Measurements from ENCODE around the gene CKS2.

The CKS2 gene

DNA sequence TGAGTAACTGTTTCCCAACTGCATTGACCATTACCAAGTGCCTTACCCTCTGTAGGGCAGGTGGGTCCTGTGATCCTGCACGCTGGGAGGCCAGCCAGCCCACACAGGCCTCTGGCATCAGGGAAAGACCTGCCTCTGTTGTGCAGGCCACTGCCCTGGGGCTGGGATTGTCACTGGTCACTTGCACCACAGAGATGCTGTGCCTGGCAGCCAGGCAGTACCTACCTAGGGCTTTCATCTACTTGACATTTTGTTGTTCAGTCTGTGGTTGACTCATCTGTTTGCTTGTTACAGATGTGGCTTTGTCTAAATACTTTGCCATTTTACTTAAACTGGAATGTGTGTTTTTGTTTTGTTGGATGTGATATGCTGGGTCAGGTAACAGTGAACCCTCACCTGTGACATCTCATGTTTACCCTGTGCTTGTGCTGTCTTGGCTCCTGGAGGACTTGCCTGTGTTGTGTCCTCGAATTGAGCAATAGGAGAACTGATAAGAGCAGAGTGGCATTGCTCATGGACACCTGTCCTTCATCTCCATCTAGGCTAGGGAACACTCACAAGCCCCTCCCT is 40.1 kb downstream of the CKS2 start:
- DNase-seq (ENCODE audit: low read depth): no peak

- no peak for DNase-seq (ENCODE audit: low read depth)
Observed at GRCh38 chr9:89351584-89352300, 40.7 kb downstream of the CKS2 start.

- no peak for DNase-seq (ENCODE audit: low read depth)
Observed at GRCh38 chr9:89352451-89352850, 41.5 kb downstream of the CKS2 start.

DNA sequence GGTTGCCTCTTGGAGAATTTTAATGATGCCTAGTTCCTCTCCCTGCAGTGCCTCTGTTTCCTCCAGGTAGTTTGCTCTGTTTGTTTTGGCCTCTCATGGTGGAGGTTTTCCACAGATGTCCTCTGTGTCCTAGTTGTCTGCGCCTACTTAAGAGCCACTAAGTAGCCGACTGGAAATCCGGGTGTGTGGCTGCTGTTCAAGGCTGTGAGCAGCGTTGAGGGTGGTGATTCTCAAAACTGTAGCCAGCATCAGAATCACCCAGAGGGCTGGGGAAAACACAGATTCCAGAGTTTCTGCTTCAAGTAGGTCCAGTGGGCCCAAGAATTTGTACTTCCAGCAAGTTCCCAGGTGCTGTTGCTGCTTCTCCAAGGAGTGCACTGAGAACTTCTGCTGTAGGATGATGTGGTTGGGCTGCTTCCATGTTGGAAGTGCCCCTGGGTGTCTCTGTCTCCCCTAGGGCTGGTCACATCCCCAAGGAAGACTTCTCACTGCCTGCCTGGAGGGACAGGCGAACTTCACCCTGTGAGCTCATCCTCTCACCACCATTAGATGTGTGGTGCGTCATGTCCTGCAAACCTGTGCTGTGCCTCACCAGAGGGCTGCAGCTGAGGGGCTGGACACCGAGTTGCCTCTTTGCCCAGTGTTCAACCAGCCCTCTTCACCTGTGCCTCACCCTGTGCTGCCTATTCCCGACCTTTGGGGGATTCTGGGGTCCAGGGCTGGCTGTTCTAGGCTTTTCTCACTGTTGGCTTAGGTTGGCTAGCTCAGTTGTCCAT is 42.1 kb downstream of the CKS2 start:
- no peak for DNase-seq (ENCODE audit: low read depth)

- no peak for DNase-seq (ENCODE audit: low read depth)
Observed at GRCh38 chr9:89353989-89354388, 43.0 kb downstream of the CKS2 start.

- DNase-seq (ENCODE audit: low read depth): no peak
Observed at GRCh38 chr9:89354471-89354870, 43.5 kb downstream of the CKS2 start.

- no peak for DNase-seq (ENCODE audit: low read depth)
Observed at GRCh38 chr9:89356782-89357181, 45.8 kb downstream of the CKS2 start.

DNA sequence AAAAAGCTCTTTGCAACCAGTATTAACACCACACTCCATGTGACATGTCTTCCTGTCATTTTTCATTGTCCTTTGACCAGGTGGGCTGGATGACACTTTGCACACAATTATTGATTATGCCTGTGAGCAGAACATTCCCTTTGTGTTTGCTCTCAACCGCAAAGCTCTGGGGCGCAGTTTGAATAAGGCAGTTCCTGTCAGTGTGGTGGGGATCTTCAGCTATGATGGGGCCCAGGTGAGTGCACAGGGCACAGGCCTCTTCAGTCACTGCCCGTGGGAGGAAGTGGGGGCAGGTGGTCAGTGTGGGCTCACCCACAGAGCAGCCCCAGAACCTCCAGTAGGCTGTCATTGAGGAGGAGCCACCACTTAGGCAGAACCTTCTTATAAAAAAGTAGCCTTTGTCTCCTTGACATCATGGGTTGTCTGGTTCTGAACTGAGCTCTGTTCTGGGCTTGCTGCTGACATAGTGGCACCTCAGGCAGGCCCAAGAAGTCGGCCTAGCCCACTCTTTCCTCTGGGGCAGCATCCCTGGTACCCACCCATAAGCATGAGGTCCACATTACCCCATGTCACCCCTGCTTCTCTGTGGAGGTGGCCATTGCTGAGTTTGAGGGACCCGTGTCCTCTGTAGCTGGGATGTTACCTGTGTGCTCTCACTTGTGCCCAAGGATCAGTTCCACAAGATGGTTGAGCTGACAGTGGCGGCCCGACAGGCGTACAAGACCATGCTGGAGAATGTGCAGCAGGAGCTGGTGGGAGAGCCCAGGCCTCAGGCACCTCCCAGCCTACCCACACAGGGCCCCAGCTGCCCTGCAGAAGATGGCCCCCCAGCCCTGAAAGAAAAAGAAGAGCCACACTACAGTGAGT is 46.6 kb downstream of the CKS2 start:
- no peak for DNase-seq (ENCODE audit: low read depth)

DNA sequence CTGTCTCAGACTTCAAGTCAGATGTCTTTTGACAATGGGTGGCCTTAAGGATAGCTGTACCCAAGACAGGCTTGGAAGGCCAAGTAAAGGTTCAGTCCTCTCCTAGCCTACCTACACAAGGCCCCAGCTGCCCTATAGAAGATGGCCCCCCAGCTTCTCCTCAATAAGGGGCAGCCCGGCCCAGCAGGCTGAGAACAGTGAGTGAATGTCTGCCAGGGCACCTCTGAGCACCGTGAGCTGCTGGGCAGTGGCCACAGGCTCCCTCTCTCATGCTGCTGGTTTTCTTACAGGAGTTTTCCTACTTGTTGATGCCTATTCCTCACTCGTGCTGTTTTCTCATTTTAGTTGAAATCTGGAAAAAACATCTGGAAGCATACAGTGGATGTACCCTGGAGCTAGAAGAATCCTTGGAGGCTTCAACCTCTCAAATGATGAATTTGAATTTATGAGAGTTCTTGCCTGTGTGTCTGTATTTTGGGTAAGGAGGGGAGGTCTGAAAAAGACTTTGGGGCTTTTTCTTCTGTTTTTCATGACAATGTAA is 47.5 kb downstream of the CKS2 start:
- DNase-seq (ENCODE audit: low read depth): no peak

DNA sequence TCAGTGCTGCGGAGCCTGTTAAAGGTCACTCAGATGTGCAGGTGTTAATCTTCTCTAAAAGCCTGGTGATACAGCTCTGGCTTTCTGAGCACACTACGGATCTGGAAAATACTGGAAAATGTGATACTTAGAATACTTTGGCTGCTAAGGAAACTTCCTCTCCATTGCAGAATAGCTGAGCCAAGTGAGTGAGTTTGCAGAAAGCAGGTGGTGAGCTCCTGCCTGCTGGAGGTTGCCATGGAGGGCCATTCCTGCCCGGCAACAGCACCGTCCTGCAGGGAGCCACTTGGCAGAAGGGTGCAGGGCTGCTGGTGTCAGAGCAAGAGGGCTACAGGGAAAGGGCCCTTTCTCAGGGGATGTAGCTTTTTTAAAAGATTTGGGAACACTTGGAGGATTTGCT is 48.0 kb downstream of the CKS2 start:
- DNase-seq (ENCODE audit: low read depth): no peak

DNA sequence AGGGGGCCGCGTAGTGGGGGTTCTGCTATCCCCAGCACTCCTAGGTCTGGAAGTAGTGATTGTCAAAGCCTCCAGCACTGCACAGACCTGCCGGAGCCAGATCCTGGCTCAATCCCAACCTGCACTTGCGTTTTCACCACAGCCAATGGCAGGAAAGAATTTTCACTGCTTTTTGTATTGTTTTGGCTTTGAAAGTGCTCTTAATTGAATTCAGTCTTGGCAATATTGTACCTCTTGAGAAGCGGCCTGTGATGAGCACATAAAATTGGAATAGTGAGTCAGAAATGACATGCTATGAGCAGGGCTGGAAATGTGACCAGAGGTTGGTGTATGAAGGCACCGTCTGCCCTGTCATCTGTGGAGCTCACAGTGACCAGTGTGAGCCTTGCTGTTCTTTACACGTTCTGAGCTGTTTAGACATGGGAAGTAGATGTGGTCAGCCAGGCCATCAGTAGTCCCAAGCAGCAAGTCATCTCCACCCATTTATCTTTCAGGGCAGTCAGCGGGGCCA is 48.8 kb downstream of the CKS2 start:
- no peak for DNase-seq (ENCODE audit: low read depth)

DNA sequence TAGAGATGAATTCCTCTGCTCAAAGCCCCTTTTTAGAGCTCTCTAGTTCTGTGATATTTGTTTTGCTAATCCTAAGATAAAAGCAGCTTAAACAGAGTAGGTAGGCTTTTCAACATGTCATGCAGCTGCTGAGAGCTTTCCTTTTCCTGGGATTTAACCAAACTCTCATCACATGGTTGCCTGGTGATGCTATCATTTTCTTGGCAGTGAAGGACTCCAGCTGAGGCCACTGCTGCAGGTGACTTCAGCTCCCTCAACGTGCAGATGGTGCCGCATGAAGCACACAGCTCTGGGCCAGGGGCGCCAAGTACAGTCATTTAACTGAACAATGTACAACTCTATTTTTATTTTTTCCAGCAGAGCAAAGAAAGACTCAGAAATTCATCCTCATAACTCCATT is 49.5 kb downstream of the CKS2 start:
- DNase-seq (ENCODE audit: low read depth): no peak

DNA sequence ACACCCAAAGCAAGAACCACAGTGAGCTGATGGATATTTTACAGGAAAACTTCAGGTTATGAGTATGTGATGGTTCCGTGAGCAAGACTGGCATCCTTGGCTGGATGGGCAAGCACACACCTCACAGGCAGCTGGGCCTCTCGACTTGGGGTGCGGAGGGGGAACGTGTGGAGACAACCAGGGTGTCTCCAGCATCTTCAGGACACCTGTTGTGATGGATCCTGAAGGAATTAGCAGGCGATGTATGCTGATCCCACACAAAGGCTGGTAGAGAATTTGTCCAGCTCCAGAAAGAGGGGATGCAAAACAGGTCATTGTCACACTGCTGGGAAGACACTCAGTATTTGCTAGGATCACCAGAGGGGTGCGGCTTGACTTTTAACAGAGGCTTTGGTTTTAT is 50.0 kb downstream of the CKS2 start:
- DNase-seq (ENCODE audit: low read depth): no peak

GRCh38 chr9:89361816-89362646 is 51.0 kb downstream of the CKS2 start:
- DNase-seq (ENCODE audit: low read depth): no peak

- no peak for DNase-seq (ENCODE audit: low read depth)
Observed at GRCh38 chr9:89362647-89363310, 51.8 kb downstream of the CKS2 start.

DNA sequence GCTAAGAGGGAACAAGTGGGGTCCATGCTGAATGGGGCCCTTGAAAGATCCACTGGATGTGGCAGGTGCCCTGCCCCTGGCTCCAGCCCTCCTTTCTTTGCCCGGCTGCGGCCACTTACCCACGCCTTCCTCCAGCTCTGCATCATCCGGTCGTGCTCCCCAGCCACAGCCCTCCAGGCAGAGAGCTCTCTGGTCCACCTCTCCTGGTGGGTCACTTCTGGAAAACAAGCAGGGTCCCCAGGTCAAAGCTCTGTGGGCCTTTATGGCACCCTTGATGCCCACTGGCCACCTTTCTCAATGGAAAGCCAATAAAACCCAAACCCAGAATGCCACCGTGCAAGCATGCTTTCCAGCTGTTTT is 52.3 kb downstream of the CKS2 start:
- no peak for DNase-seq (ENCODE audit: low read depth)

- DNase-seq (ENCODE audit: low read depth): no peak
Observed at GRCh38 chr9:89363921-89364665, 53.1 kb downstream of the CKS2 start.

- no peak for DNase-seq (ENCODE audit: low read depth)
Observed at GRCh38 chr9:89364666-89365531, 53.9 kb downstream of the CKS2 start.

DNA sequence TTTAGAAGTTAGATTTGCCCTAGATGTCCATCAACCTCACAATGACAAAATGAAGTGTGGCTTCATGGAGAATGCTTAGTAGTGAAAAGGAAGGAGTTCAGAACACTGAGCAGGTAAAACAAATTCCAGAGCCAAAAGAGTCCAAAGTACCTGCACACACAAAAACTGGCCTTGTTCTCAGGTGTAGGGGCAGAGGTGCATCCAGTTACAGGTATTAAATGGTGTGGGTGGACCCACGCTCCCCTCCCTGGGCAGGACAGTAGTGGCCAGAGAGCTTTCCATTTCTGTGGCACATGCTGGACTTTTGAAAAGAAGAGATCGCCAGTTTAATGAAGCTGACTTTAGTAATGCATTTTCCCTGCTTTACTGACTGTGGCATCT is 54.5 kb downstream of the CKS2 start:
- no peak for DNase-seq (ENCODE audit: low read depth)
